ENCODE results near the gene NDUFS3. TPM values are rescaled to one million over a fixed set of nuclear protein-coding genes. Genes with fewer than 3 reads are reported as not detected.

The NDUFS3 gene
- total and polyA plus RNA-seq, 7 donors, result 160 to 528 (median 225) TPM

DNA sequence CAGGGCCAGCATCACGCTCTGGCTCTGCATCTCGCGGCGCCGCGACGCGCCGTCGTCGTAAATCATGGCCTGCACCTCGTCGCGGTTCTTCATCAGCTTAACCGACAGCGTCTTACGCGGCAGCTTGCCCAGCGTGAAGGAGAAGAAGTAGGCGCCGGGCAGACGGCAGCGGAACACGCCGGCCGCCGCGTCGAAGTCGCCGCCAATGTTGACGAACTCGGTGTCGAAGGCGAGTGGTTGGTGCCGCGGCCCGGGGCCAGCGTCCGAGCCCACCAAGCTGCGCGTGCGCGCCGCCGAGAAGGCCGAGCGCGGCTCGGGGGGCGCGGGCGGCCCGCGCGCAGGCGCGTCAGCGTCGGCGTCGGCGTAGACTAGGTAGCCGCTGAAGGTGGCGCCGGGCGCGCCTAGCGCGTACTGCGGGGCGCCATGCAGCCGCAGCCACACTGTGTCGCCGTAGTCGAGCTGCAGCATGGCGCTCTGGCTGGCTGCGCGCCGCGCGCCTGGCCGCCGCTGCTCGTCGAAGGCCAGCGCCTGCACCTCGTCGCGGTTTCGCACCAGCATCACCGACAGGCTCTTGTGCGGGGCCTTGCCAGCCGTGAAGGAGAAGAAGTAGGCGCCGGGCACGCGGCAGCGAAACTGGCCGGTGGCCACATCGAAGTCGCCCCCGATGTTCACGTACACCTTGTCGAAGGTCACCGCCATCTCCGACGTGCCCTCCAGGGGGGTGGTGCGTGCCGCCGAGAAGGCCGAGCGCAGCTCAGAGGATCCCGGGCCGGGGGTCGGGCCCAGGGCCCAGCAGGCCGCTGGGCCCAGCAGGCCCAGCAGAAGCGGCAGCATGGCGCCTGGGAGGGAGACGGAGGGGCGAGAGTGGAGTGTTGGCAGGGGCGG, 11.3 kb downstream of the NDUFS3 start:
- intact Hi-C loops (cut with DNase I), result no loop called here
- TF ChIP-seq, protein P1, sequence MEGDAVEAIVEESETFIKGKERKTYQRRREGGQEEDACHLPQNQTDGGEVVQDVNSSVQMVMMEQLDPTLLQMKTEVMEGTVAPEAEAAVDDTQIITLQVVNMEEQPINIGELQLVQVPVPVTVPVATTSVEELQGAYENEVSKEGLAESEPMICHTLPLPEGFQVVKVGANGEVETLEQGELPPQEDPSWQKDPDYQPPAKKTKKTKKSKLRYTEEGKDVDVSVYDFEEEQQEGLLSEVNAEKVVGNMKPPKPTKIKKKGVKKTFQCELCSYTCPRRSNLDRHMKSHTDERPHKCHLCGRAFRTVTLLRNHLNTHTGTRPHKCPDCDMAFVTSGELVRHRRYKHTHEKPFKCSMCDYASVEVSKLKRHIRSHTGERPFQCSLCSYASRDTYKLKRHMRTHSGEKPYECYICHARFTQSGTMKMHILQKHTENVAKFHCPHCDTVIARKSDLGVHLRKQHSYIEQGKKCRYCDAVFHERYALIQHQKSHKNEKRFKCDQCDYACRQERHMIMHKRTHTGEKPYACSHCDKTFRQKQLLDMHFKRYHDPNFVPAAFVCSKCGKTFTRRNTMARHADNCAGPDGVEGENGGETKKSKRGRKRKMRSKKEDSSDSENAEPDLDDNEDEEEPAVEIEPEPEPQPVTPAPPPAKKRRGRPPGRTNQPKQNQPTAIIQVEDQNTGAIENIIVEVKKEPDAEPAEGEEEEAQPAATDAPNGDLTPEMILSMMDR (IDR thresholded peaks at IDR 0.05), result no peak
- 33 to 35% (median 35%) methylated on average over 108 to 122 of the region's 122 CpGs for WGBS, 3 donors
- Histone ChIP-seq H3K27ac (no peak overlapping the region), H3K4me3 (peak overlapping the region; percentile 53), H3K36me3 (ENCODE audit: insufficient read depth in 1 of 2, low read depth in 1 of 2) (peaks cover 0 to 5% of the 10 kb centered on the region in 2 donors), H3K27me3 (ENCODE audit: insufficient read depth in 3 of 3, low read length in 2 of 3) (peaks cover 0 to 53% (median 23%) of the 10 kb centered on the region in 3 donors), H3K4me1 (no peaks in the 10 kb centered on the region), H3K9me3 (no peaks in the 10 kb centered on the region)
- peak in 2 of 4 donors; percentile 8 to 29 for ATAC-seq
- no peak for DNase-seq

DNA sequence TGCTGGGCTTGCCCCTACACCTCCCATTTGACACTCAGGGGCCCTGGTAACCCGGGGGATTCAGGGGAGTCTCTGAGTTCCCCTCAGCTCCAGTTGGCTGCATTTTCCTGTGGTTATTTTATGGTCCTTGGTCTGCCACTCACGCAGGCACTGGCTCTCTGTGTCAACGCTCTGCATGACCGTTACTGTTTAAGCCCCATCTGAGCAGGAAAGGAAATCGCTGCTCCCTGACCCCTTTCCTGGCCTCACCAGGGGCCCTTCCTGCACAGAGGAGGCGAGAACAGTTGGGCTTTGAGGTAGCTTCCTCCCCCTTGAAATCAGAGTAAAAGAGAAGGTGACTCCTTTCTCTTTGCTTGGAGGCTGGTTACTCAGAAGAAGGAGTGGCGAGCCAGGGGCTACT, 12.9 kb downstream of the NDUFS3 start:
- ATAC-seq, result no peak

DNA sequence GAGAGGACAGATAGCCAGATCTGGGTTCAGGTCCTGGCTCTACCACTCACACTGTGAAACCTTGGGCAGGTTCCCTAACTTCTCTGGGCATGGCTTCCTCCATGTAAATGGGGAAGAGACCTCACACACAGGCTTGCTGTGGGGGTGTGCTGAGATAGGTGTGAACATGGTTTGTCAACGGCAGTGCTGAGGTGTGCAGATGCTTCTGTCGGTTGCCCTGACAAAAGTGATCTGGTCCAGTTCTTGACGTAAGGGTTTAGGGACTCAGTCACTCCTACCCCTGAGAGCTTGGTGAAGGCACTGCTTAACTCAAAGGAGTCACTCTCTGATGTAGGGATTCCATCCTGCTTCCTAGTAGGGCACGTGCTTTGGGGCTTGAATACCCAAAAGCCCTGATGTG, 13.4 kb downstream of the NDUFS3 start:
- intact Hi-C loops (cut with DNase I), result no loop called here
- DNase-seq (no peak), ATAC-seq (no peak)
- H3K27me3 ChIP-seq (ENCODE audit: insufficient read depth in 3 of 3, low read length in 2 of 3), result peaks cover 0 to 53% (median 23%) of the 10 kb centered on the region in 3 donors
- TF ChIP-seq, protein P1 (IDR thresholded peaks at IDR 0.05), result no peak
- no peaks in the 10 kb centered on the region for H3K36me3 ChIP-seq (ENCODE audit: insufficient read depth in 1 of 2, low read depth in 1 of 2)
- no peak overlapping the region for H3K27ac ChIP-seq
- 63 to 74% (median 64%) methylated on average over 4 of the region's 4 CpGs for WGBS, 3 donors
- H3K9me3 ChIP-seq, result no peaks in the 10 kb centered on the region
- no peaks in the 10 kb centered on the region for H3K4me1 ChIP-seq
- no peak overlapping the region for H3K4me3 ChIP-seq

More for the DNA sequence above, 12.9 kb downstream of the NDUFS3 start:
- H3K27me3 ChIP-seq (ENCODE audit: insufficient read depth in 3 of 3, low read length in 2 of 3), result peaks cover 0 to 53% (median 23%) of the 10 kb centered on the region in 3 donors
- H3K27ac ChIP-seq, result no peak overlapping the region
- H3K4me1 ChIP-seq, result no peaks in the 10 kb centered on the region
- no peak for DNase-seq
- TF ChIP-seq, protein P1 (IDR thresholded peaks at IDR 0.05), result no peak
- WGBS, 3 donors, result 53 to 67% (median 60%) methylated on average over 7 of the region's 7 CpGs
- no peaks in the 10 kb centered on the region for H3K36me3 ChIP-seq (ENCODE audit: insufficient read depth in 1 of 2, low read depth in 1 of 2)
- H3K9me3 ChIP-seq, result no peaks in the 10 kb centered on the region
- H3K4me3 ChIP-seq, result no peak overlapping the region
- intact Hi-C loops (cut with DNase I), result no loop called here

DNA sequence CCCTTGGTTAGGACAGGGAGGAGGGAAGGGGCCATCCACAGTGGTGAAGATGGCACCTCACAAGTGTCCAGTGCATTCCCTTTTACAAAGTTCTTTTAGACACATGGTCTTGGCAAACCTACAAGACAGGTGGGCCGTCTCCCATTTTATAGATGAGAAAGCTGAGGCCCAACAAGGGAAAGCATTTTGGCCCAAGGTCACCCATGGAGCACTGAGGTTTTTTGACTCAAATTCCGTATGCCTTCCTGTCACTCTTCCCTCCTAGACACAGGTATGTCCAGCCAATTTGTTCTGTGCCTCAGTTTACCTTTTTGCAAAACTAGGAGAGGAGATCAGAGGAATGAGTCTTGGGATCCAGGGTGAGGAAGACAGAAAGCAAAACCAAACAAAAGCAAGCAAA, 14.1 kb downstream of the NDUFS3 start:
- Histone ChIP-seq H3K4me1 (no peaks in the 10 kb centered on the region), H3K36me3 (ENCODE audit: insufficient read depth in 1 of 2, low read depth in 1 of 2) (no peaks in the 10 kb centered on the region), H3K4me3 (no peak overlapping the region), H3K27me3 (ENCODE audit: insufficient read depth in 3 of 3, low read length in 2 of 3) (peaks cover 0 to 53% (median 23%) of the 10 kb centered on the region in 3 donors), H3K27ac (no peak overlapping the region), H3K9me3 (no peaks in the 10 kb centered on the region)
- 75 to 81% (median 79%) methylated on average over 2 of the region's 2 CpGs for WGBS, 3 donors
- DNase-seq (no peak), ATAC-seq (no peak)
- TF ChIP-seq, protein P1 (IDR thresholded peaks at IDR 0.05), result no peak
- intact Hi-C loops (cut with DNase I), result no loop called here
